Parathyroid adenoma (tissue), 2 donors: ENCODE results near the gene CPT1A.

Source experiments
- H2AFZ ChIP-seq: fragments of 300-600 bp; sonication (generic); one replicate; pipeline ENCODE4 v1.7.0; 2017; ENCODE audit warnings: antibody characterized with exemption, mild to moderate bottlenecking
- H3K27ac ChIP-seq: fragments of 300-600 bp; sonication (generic); one replicate; pipeline ENCODE4 v1.7.0; 2017
- H3K27me3 ChIP-seq: fragments of 300-600 bp; sonication (generic); one replicate; pipeline ENCODE4 v1.7.0; 2017; ENCODE audit warnings: low read length; ENCODE audit not compliant: control insufficient read depth, insufficient read depth
- H3K36me3 ChIP-seq: fragments of 300-600 bp; sonication (generic); one replicate; pipeline ENCODE4 v1.7.0; 2017; ENCODE audit warnings: low read length; ENCODE audit not compliant: control insufficient read depth, insufficient read depth
- H3K4me1 ChIP-seq: fragments of 300-600 bp; sonication (generic); one replicate; pipeline ENCODE4 v1.7.0; 2017; ENCODE audit warnings: control low read depth
- H3K4me2 ChIP-seq: fragments of 300-600 bp; sonication (generic); one replicate; pipeline ENCODE4 v1.7.0; 2017; ENCODE audit warnings: low read length
- H3K4me3 ChIP-seq: fragments of 300-600 bp; sonication (generic); one replicate; pipeline ENCODE4 v1.7.0; 2017; ENCODE audit warnings: low read depth, low read length
- H3K79me2 ChIP-seq: fragments of 300-600 bp; sonication (generic); one replicate; pipeline ENCODE4 v1.7.0; 2017; ENCODE audit warnings: control low read depth
- H3K9ac ChIP-seq: fragments of 300-600 bp; sonication (generic); one replicate; pipeline ENCODE4 v1.7.0; 2017; ENCODE audit warnings: mild to moderate bottlenecking
- H3K9me3 ChIP-seq: fragments of 300-600 bp; sonication (generic); one replicate; pipeline ENCODE4 v1.7.0; 2017; ENCODE audit warnings: low read length; ENCODE audit not compliant: control insufficient read depth
- TF ChIP-seq, protein P1 (sequence below): fragments of 300-600 bp; sonication (generic); IDR thresholded peaks from one replicate; pipeline ENCODE4 v1.7.0; 2017; ENCODE audit warnings: antibody characterized with exemption, mild to moderate bottlenecking
- donor health status: primary hyperparathyroidism.

Gene CPT1A

DNA sequence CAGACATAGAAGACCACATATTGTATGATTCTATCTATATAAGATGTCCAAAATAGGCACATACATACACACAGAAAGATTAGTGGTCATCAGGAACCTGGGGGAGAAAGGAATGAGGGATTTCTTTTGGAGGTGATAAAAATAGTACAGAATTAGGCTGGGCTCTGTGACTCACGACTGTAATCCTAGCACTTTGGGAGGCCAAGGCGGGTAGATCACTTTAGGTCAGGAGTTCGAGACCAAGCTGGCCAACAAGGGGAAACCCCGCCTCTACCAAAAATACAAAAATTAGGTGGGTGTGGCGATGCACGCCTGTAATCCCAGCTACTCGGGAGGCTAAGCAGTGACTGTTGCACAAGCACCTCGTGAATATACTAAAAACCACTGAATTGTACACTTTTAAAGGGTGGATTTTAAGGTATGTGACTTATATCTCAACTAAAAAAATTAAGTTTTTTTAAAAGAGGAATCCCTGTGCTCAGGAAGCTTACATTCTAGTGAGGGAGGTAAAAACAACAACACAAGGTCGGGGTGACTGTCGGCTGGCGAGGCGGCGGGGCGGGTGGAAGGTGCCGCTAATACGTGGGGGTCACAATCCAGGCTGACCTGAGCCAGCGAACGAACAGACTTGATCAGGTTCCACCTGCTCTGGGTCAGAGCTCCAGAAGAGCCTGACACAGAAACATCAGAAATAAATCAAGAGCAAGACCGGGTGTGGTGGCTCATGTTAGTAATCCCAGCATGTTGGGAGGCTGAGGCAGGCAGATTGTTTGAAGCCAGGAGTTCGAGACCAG, 65.1 kb downstream of the CPT1A start:
- Histone ChIP-seq H3K79me2 (no peaks in the 10 kb centered on the region), H3K27ac (no peak overlapping the region), H3K4me2 (no peak overlapping the region), H3K27me3 (no peaks in the 10 kb centered on the region), H3K9ac (no peak overlapping the region), H3K4me3 (no peak overlapping the region), H3K4me1 (no peaks in the 10 kb centered on the region), H3K36me3 (no peaks in the 10 kb centered on the region), H3K9me3 (no peaks in the 10 kb centered on the region), H2AFZ (no peak overlapping the region)
- TF ChIP-seq, protein P1, sequence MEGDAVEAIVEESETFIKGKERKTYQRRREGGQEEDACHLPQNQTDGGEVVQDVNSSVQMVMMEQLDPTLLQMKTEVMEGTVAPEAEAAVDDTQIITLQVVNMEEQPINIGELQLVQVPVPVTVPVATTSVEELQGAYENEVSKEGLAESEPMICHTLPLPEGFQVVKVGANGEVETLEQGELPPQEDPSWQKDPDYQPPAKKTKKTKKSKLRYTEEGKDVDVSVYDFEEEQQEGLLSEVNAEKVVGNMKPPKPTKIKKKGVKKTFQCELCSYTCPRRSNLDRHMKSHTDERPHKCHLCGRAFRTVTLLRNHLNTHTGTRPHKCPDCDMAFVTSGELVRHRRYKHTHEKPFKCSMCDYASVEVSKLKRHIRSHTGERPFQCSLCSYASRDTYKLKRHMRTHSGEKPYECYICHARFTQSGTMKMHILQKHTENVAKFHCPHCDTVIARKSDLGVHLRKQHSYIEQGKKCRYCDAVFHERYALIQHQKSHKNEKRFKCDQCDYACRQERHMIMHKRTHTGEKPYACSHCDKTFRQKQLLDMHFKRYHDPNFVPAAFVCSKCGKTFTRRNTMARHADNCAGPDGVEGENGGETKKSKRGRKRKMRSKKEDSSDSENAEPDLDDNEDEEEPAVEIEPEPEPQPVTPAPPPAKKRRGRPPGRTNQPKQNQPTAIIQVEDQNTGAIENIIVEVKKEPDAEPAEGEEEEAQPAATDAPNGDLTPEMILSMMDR: no peak

DNA sequence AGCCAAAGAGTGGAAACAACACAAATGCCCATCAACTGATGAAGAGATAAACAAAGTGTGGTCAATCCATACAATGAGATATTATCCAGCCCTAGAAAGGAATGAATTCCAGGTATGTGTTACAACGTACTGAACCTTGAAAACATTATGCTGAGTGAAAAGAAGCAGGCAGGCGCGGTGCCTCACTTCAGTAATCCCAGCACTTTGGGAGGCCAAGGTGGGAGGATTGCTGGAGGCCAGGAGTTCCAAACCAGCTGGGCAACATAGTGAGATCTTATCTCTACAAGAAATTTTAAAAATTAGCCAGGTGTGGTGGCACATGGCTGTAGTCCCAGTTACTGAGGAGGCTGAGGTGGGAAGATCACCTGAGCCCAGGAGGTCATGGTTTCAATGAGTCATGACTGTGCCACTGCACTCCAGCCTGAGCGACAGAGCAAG, 65.7 kb downstream of the CPT1A start:
- no peaks in the 10 kb centered on the region for H3K36me3 ChIP-seq

DNA sequence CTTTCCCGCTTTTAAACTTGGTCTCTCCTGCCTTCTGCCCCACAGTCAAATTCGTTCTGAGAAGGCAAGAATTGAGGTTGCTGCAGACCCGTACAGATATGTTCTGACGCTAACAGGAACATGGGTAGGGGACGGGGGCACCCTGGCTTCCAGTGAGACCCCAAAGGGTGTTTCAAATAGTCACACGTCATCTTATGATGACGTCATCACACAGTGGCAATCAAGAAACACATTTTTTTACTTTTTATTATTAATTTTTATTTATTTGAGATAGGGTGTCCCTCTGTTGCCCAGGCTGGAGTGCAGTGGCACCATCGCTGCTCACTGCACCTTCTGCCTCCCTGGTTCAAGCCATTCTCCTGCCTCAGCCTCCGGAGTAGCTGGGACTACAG, 67.5 kb downstream of the CPT1A start:
- Histone ChIP-seq H3K9me3 (no peaks in the 10 kb centered on the region), H3K9ac (no peak overlapping the region), H3K27ac (no peak overlapping the region), H3K4me2 (no peak overlapping the region), H3K4me1 (no peaks in the 10 kb centered on the region), H3K27me3 (no peaks in the 10 kb centered on the region), H3K36me3 (no peaks in the 10 kb centered on the region), H2AFZ (no peak overlapping the region), H3K79me2 (no peaks in the 10 kb centered on the region), H3K4me3 (no peak overlapping the region)
- TF ChIP-seq, protein P1: no peak

More for the DNA sequence above, 65.7 kb downstream of the CPT1A start:
- no peak overlapping the region for H3K4me2 ChIP-seq
- no peak overlapping the region for H2AFZ ChIP-seq
- TF ChIP-seq, protein P1: no peak
- H3K4me1 ChIP-seq: no peaks in the 10 kb centered on the region
- H3K4me3 ChIP-seq: no peak overlapping the region
- H3K9ac ChIP-seq: no peak overlapping the region
- H3K27ac ChIP-seq: no peak overlapping the region
- H3K9me3 ChIP-seq: no peaks in the 10 kb centered on the region
- no peaks in the 10 kb centered on the region for H3K79me2 ChIP-seq
- H3K27me3 ChIP-seq: no peaks in the 10 kb centered on the region

DNA sequence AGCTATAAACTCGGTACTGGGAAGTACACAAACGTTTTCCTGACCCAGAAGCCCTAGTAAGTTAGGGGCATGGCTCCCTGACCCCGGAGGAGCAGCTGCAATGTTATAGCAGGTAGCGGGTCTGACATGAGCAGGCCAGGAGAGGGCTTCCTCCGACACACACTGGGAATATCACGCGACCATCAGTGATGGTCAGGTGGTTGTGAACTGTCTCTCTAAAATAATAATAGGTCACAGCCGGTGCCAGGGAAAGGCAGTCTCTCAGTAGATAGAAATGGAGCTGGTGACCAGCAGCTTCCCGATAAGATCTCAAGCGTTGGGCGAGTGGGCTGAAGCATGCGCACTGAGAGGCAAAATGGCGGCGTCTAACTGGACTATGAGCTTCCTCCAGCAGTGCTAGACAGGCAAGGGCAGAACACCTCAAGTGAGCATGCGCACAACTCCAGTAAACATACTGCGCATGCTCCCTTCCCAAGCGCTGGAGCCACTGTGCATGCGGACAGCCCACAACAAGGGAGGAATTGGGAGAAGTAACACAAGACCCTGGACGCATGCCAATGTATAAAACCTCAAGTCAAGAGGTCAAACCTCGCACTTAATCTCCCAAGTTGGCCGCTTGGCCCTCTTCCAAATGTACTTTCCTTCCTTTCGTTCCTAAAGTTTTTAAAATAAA, 68.1 kb downstream of the CPT1A start:
- TF ChIP-seq, protein P1: no peak
- Histone ChIP-seq H3K4me3 (no peak overlapping the region), H3K79me2 (no peaks in the 10 kb centered on the region), H3K9ac (no peak overlapping the region), H3K27me3 (no peaks in the 10 kb centered on the region), H3K4me1 (no peaks in the 10 kb centered on the region), H3K27ac (no peak overlapping the region), H2AFZ (no peak overlapping the region), H3K4me2 (no peak overlapping the region), H3K9me3 (no peaks in the 10 kb centered on the region), H3K36me3 (no peaks in the 10 kb centered on the region)
